K562 (cell line): ENCODE measurements around the gene KNDC1. TPM values are rescaled to one million over a fixed set of nuclear protein-coding genes. Genes with fewer than 3 reads are reported as not detected.
A peak's percentile ranks its signal among the peaks of the same experiment; 100 is the strongest.

Experiments
- DPF2 ChIP-seq: fragments of 450-650 bp; IDR thresholded peaks from 2 replicates; pipeline ENCODE4 v1.6.1; 2016
- EP300 ChIP-seq: IDR thresholded peaks from 2 replicates; pipeline ENCODE4 v1.6.1; 2012; ENCODE audit warnings: low read length, improper control_type of control experiment
- FOSL1 ChIP-seq: fragments of 200-800 bp; sonication (Bioruptor generic); conservative IDR thresholded peaks from 2 replicates; pipeline ENCODE4 v1.6.1; 2016; ENCODE audit warnings: missing genetic modification characterization, missing compliant biosample characterization
- GATAD2A ChIP-seq: fragments of 450-650 bp; IDR thresholded peaks from 2 replicates; pipeline ENCODE4 v1.6.1; 2017
- JUNB ChIP-seq: fragments of 450-650 bp; formaldehyde crosslinking; conservative IDR thresholded peaks from 2 replicates; pipeline ENCODE4 v1.4.0; 2020; ENCODE audit warnings: mild to moderate bottlenecking
- KDM1A ChIP-seq, 2 experiments: fragments of 450-650 bp; IDR thresholded peaks; 2 replicates each; pipeline ENCODE4 v1.6.1; 2016; ENCODE audit warnings: mild to moderate bottlenecking in 2 of 2
- L3MBTL2 ChIP-seq: fragments of 450-650 bp; IDR thresholded peaks from 2 replicates; pipeline ENCODE4 v1.6.1; 2016; ENCODE audit warnings: mild to moderate bottlenecking, moderate library complexity
- MAZ ChIP-seq, 2 experiments: fragments of 450-650 bp in 1 of 2; sonication (generic) in 1 of 2; formaldehyde crosslinking; IDR thresholded peaks in 1 of 2; conservative IDR thresholded peaks in 1 of 2; 2 replicates each; pipeline versions ENCODE4 v1.4.0 to v1.5.0; 2020; ENCODE audit warnings: mild to moderate bottlenecking in 1 of 2, missing genetic modification reagents in 1 of 2
- SUPT5H ChIP-seq: fragments of 450-650 bp; IDR thresholded peaks from 2 replicates; pipeline ENCODE4 v1.6.1; 2016
- TAL1 ChIP-seq: fragments of 450-650 bp; IDR thresholded peaks from 2 replicates; pipeline ENCODE4 v1.6.1; 2016; ENCODE audit warnings: mild to moderate bottlenecking
- TRIM24 ChIP-seq, 2 experiments: fragments of 450-650 bp; IDR thresholded peaks; 2 replicates each; pipeline ENCODE4 v1.6.1; 2016
- YY1 ChIP-seq, 3 experiments: IDR thresholded peaks; 2 replicates each; pipeline ENCODE4 v1.6.1; 2011; ENCODE audit warnings: low read length in 2 of 3, mild to moderate bottlenecking in 2 of 3, moderate library complexity in 2 of 3, borderline replicate concordance in 1 of 3, control low read depth in 1 of 3, low read depth in 1 of 3; ENCODE audit not compliant: insufficient read depth in 3 of 3, insufficient replicate concordance in 2 of 3, control insufficient read depth in 1 of 3, insufficient read length in 1 of 3; ENCODE audit errors: extremely low read depth in 1 of 3
- ZC3H11A ChIP-seq: IDR thresholded peaks from 2 replicates; pipeline ENCODE4 v1.6.1; 2012; ENCODE audit warnings: low read depth, low read length, improper control_type of control experiment
- ZNF79 ChIP-seq: fragments of 250-450 bp; sonication (Bioruptor Pico); IDR thresholded peaks from 2 replicates; pipeline ENCODE4 v1.4.0; 2020; ENCODE audit warnings: low read depth, mild to moderate bottlenecking, moderate library complexity
- polyA plus RNA-seq, 8 experiments: library from polyadenylated mRNA; depleted of rRNA in 4 of 8; stranded (reverse) in 5 of 8; unstranded in 3 of 8; fragments of >200 nt; fragmentation: Nextera tagmentation in 2 of 8; fragmentation: Illumina TruSeq in 1 of 8; extraction: Ambion mirVana in 2 of 8; extraction: Trizol in 1 of 8; gene quantifications; 2 replicates each; pipeline versions ENCODE4 v1.2.1 to v1.2.3, GENCODE V29; 2011 to 2014; ENCODE audit warnings: inconsistent platforms in 1 of 8, missing spikeins in 1 of 8
- total RNA-seq, 7 experiments: library from RNA; depleted of rRNA in 6 of 7; stranded (reverse); fragments of >200 nt in 6 of 7; fragmentation: Illumina TruSeq in 2 of 7; extraction: Trizol in 2 of 7; gene quantifications; 2 replicates each; pipeline versions ENCODE4 v1.2.1 to v1.2.3, GENCODE V29; 2011 to 2021; ENCODE audit warnings: low replicate concordance in 1 of 7
- TF ChIP-seq, protein P1 (sequence below): fragments of 200-800 bp; sonication (Bioruptor generic); IDR thresholded peaks from 2 replicates; pipeline ENCODE4 v1.6.1; 2017; ENCODE audit warnings: missing genetic modification characterization, missing compliant biosample characterization
- TF ChIP-seq, protein P2 (sequence below), 2 experiments: fragments of 450-650 bp; IDR thresholded peaks; 2 replicates each; pipeline ENCODE4 v1.6.1; 2018; ENCODE audit warnings: mild to moderate bottlenecking in 2 of 2, low read depth in 1 of 2; ENCODE audit not compliant: partially characterized antibody in 2 of 2
- TF ChIP-seq, protein P3 (sequence below): fragments of 250-450 bp; sonication (Bioruptor Pico); IDR thresholded peaks from 2 replicates; pipeline ENCODE4 v1.6.1; 2021; ENCODE audit warnings: mild to moderate bottlenecking
- TF ChIP-seq, protein P4 (sequence below), 2 experiments: fragments of 200-800 bp in 1 of 2; sonication (Bioruptor generic) in 1 of 2; sonication (generic) in 1 of 2; formaldehyde crosslinking in 1 of 2; IDR thresholded peaks in 1 of 2; conservative IDR thresholded peaks in 1 of 2; 2 replicates each; pipeline versions ENCODE4 v1.5.0 to v1.6.1; 2016 to 2020; ENCODE audit warnings: missing compliant biosample characterization in 1 of 2, missing genetic modification characterization in 1 of 2, missing genetic modification reagents in 1 of 2

KNDC1 gene
- total and polyA plus RNA-seq, 9 of the 15 experiments (the other 6 are each of a cell fraction or from before 2014, with no cell fraction given), result 0.07 to 0.26 (median 0.11) TPM; not detected in 6

DNA sequence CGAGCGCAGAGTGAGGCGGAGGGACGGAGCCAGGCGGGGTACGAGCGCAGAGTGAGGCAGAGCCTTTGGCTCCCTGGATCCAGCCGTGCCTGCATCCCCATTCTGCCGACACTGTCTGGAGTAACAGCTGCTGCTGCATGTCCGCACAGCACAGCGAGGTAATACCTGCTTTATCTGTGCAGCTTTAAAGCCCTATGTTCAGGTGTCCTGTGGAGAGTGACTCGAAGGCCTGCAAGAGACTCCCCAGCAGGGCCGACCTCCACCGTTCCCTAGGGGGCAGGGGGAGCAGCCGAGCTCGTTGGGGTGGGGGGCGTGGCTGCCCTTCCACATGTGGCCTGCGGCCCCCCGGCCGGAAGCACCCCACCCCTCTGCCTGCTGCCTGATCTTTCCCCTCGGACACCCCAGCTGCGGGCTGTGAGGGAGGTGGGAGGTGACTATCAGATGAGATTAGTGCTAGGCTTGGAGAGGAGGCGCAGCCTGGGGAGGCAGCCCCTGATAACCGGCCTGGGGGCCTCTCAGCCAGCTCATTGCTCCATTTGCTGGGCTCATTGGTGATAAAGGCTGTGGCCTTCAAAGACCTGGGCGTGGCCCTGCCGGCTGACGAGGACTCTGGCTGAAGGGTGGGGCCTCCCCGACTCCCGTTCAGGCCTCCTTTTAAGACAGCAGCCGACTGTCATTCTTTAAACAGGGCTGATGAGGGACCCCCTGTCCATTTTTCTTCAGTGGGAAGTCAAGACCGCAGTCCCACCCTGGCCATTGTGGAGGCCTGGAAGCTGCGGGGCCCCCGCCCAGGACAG is 85.6 kb downstream of the KNDC1 start (continued):
- TF ChIP-seq JUNB (CRISPR knock-in tag) (no peak), YY1 (IDR thresholded peaks at IDR 0.05; ENCODE audit: borderline replicate concordance in 1 of 3, control insufficient read depth in 1 of 3, extremely low read depth in 1 of 3, insufficient read depth in 3 of 3, insufficient read length in 1 of 3, insufficient replicate concordance in 2 of 3, low read depth in 1 of 3, low read length in 2 of 3) (no peak), EP300 (peak; percentile 81; the same call in 1 of the 2 replicates), ZNF79 (CRISPR knock-in tag) (no peak), TAL1 (peak; percentile 70), L3MBTL2 (peak; percentile 19; the same call in 1 of the 2 replicates), ZC3H11A (no peak), TRIM24 (IDR thresholded peaks at IDR 0.05) (peak; percentile 49 to 63; a peak in 2 of 4 replicates), GATAD2A (0 out of 2 replicates have a peak, but pooled peaks have one; percentile 48), MAZ (CRISPR knock-in tag; conservative IDR thresholded peaks at IDR 0.05 in 1 of 2, IDR thresholded peaks at IDR 0.05 in 1 of 2) (peak; percentile 83 to 85), FOSL1 (tag) (peak; percentile 60; the same call in 1 of the 2 replicates), SUPT5H (peak; percentile 32; the same call in 1 of the 2 replicates), KDM1A (IDR thresholded peaks at IDR 0.05) (peak in 1 of 2 experiments; percentile 24; a peak in 1 of 4 replicates), DPF2 (peak; percentile 88)
- TF ChIP-seq, protein P1, sequence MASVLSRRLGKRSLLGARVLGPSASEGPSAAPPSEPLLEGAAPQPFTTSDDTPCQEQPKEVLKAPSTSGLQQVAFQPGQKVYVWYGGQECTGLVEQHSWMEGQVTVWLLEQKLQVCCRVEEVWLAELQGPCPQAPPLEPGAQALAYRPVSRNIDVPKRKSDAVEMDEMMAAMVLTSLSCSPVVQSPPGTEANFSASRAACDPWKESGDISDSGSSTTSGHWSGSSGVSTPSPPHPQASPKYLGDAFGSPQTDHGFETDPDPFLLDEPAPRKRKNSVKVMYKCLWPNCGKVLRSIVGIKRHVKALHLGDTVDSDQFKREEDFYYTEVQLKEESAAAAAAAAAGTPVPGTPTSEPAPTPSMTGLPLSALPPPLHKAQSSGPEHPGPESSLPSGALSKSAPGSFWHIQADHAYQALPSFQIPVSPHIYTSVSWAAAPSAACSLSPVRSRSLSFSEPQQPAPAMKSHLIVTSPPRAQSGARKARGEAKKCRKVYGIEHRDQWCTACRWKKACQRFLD, result peak; percentile 40; the same call in 1 of the 2 replicates
- TF ChIP-seq, protein P2, sequence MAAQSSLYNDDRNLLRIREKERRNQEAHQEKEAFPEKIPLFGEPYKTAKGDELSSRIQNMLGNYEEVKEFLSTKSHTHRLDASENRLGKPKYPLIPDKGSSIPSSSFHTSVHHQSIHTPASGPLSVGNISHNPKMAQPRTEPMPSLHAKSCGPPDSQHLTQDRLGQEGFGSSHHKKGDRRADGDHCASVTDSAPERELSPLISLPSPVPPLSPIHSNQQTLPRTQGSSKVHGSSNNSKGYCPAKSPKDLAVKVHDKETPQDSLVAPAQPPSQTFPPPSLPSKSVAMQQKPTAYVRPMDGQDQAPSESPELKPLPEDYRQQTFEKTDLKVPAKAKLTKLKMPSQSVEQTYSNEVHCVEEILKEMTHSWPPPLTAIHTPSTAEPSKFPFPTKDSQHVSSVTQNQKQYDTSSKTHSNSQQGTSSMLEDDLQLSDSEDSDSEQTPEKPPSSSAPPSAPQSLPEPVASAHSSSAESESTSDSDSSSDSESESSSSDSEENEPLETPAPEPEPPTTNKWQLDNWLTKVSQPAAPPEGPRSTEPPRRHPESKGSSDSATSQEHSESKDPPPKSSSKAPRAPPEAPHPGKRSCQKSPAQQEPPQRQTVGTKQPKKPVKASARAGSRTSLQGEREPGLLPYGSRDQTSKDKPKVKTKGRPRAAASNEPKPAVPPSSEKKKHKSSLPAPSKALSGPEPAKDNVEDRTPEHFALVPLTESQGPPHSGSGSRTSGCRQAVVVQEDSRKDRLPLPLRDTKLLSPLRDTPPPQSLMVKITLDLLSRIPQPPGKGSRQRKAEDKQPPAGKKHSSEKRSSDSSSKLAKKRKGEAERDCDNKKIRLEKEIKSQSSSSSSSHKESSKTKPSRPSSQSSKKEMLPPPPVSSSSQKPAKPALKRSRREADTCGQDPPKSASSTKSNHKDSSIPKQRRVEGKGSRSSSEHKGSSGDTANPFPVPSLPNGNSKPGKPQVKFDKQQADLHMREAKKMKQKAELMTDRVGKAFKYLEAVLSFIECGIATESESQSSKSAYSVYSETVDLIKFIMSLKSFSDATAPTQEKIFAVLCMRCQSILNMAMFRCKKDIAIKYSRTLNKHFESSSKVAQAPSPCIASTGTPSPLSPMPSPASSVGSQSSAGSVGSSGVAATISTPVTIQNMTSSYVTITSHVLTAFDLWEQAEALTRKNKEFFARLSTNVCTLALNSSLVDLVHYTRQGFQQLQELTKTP (IDR thresholded peaks at IDR 0.05; ENCODE audit: low read depth in 1 of 2, partially characterized antibody in 2 of 2), result no peak
- TF ChIP-seq, protein P3, sequence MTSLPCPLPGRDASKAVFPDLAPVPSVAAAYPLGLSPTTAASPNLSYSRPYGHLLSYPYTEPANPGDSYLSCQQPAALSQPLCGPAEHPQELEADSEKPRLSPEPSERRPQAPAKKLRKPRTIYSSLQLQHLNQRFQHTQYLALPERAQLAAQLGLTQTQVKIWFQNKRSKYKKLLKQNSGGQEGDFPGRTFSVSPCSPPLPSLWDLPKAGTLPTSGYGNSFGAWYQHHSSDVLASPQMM (CRISPR knock-in tag), result no peak
- TF ChIP-seq, protein P4, sequence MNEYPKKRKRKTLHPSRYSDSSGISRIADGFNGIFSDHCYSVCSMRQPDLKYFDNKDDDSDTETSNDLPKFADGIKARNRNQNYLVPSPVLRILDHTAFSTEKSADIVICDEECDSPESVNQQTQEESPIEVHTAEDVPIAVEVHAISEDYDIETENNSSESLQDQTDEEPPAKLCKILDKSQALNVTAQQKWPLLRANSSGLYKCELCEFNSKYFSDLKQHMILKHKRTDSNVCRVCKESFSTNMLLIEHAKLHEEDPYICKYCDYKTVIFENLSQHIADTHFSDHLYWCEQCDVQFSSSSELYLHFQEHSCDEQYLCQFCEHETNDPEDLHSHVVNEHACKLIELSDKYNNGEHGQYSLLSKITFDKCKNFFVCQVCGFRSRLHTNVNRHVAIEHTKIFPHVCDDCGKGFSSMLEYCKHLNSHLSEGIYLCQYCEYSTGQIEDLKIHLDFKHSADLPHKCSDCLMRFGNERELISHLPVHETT (CRISPR knock-in tag; conservative IDR thresholded peaks at IDR 0.05 in 1 of 2, IDR thresholded peaks at IDR 0.05 in 1 of 2), result peak in 1 of 2 experiments; percentile 55; a peak in 1 of 4 replicates
